Peyer's patch (tissue), 4 donors: ENCODE results near the gene HYCC2.

ENCODE experiments used
- CTCF ChIP-seq, 6 experiments: fragments of 450-650 bp in 4 of 6; fragments of 200-600 bp in 2 of 6; sonication (generic) in 1 of 6; IDR thresholded peaks; one replicate each; pipeline ENCODE4 v1.5.1; 2017 to 2019; ENCODE audit warnings: antibody characterized with exemption in 6 of 6, mild to moderate bottlenecking in 3 of 6, moderate library complexity in 1 of 6
- POLR2A ChIP-seq, 2 donors: fragments of 450-650 bp; IDR thresholded peaks; one replicate each; pipeline ENCODE4 v1.5.1; 2017; ENCODE audit warnings: antibody characterized with exemption in 2 of 2, mild to moderate bottlenecking in 2 of 2, moderate library complexity in 2 of 2

- TF ChIP-seq CTCF (IDR thresholded peaks at IDR 0.05) (no peak), POLR2A (IDR thresholded peaks at IDR 0.05) (no peak)
Observed at GRCh38 chr2:201024518-201024917, 47.0 kb downstream of the HYCC2 start.
